Smooth muscle cell of the brain vasculature (primary cell): ENCODE measurements around the gene TBC1D10B.

ENCODE experiments used
- DNase-seq: peaks from one replicate; pipeline ENCODE4 v3.0.0-alpha.2; 2012; ENCODE audit warnings: low read depth, low spot score

TBC1D10B gene

DNA sequence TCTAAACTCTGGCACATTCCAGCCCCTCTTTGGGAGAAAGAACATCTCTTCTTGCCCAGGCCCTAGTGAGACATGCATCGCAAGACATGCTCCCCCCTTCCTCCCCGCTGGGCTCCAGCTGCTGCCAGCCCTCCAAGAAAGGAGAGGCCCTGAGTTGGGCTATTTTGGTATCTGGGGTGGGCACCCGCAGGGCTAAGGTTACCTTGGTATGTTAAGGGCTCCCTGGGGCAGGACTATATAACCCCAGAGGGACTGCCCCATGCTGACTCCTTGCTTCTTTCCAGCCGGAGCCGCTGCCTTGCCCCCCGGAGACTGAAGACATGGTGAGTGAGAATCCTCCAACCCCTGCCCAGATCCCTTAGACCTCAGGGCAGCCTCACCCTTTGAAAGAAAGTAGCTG lies 4.2 kb upstream of the TBC1D10B start, which contains the start of gene MYL11:
MYL11 (plus strand) TSS at position 265 of the 400 bp plus-strand sequence; CDS start at position 321, 56 bp downstream.
- DNase-seq = no peak

DNA sequence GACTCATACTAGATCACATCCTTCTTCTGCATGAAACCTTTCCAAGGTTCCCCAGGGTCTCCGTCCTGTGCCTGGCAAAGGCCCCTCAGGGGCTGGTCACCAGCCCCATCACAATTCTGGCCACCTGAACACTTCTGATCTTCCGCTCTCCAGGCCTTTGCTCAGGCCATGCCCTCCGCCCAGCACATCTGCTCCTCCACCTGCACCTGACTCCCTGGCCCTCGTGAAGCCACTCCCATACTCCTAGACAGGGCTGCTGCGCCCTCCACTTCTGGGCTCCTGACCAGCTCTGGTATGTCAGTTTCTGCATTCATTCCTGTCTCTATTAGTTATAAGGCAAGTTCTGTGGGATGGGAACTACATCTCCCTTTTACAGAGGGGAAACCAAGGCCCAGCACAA lies 2.4 kb upstream of the TBC1D10B start:
- no peak for DNase-seq

GRCh38 chr16:30372038-30372712 lies 1.9 kb upstream of the TBC1D10B start:
- no peak for DNase-seq

DNA sequence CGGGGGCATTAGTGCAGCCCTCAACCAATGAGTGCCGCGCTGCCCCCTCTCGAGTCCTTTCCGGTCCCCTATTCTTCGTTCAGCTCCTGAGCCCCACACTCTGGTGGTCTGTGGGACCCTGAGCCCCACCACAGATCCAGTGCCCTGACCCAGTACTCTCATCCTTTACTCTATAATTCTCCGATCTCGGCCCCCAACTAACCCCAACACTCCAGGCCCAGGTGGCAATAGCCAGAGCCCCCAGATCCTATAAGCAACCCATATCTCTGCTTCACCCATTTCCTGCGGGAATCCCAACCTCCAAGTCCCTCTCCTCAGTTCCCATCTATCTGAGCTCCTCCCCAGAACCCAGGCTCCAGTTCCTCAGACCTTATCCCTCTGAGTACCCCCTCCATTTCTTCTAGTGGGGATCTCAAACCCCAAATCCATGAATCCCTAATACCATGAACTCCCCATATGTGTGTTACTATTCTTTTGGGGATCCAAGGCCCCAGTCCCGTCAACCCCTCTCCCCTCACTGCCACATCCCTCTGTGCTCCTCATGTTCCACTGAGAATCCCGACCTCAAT lies 1.0 kb upstream of the TBC1D10B start:
- DNase-seq = no peak

DNA sequence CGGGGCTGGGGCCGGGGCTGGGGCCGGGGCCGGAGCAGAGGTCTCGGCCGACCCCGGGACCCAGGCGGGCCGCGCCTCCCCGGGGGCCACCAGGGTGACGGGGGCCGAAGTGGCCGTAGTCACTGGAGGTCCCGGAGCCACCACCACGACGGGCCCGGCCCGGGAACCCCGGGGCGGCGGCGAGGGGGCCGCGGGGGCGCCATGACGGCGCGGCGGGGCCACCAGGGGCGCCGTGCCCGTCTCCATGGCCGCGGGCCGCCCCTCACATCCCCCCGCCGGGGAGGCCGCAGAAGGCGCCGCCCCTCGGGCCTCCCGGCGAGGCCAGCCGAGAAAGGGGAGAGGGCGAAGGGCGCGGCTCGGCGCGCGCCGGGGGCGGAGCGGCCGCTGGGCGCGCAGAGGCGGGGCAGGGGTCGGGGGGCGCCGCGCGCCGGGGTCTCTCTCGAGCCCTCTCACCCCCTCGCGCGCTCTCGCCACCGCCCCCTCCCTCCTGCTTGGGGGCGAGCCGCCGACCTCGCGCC lies 297 bp downstream of the TBC1D10B start:
- no peak for DNase-seq

- no peak for DNase-seq
Measured at GRCh38 chr16:30369091-30369937, 980 bp downstream of the TBC1D10B start.

- no peak for DNase-seq
Measured at GRCh38 chr16:30368792-30369090, 1.6 kb downstream of the TBC1D10B start.

DNA sequence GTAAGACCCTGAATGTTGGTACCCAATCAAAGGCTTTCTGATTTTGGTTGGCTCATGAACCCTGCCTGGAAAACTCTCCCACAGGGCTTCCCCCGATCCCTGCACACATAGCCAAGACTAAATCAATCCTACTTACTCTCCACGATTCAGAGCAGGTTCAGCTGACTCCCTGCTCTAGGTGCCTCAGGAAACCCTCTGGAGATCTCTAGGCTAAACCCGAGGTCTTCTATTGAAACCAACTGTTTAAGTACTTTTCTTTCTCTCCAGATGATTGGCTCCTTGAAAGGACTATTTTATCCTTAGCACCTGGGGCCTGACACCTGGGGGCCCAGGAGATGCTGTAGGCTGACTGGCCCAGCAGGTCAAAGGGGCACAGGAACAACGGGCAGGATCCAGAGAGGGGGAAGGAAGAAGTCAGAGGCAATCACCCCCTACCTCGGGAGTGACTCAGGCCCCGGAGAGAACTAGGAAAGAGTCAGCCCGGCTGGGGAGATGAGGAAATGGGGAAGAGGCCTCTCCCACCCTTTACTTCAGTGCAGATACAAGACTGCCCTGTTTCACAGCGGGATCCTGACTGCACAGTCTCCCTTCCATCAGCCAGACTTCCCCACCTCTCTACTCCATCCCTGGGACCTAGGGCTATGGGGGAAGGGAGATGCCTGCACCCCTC lies 2.0 kb downstream of the TBC1D10B start:
- no peak for DNase-seq

GRCh38 chr16:30367349-30368009 lies 2.8 kb downstream of the TBC1D10B start:
- DNase-seq = no peak

DNA sequence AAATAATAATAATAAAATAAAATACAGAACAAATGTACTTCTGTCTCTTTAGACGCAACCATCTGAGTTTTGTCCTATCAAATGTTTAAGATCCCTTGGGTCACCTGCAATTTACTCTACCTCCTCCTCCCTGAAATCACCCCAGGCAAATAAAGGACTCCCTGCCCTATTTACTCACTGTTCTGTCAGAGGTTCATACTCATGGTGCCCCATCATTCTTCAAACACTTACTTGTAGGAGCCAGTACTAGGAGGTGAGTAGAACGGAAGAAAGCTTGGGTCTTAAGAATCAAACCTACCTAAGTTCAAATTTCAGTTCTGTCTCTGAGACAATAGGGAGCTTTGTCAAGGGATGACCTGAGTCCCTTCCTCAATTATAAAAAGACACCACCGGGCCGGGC lies 3.8 kb downstream of the TBC1D10B start:
- no peak for DNase-seq

DNA sequence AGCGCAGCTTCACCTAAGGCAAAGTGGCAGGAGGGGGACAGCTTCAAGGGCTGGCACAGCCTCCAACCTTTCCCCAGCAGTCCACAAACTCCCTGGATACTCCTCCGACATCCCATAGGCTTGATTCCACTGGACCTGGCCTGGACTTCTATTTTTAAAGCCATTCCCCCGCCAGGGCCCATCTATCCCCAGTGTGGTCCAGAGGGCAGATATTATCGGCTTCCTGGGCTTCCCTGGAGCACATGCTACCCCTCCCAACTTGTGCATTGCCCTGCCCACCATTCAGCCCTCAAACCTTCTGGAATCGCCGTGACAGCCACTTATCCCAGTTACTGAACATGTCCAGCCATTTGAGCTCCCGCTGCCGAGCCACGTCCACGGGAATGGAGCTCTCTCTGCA lies 5.1 kb downstream of the TBC1D10B start:
- DNase-seq = no peak

DNA sequence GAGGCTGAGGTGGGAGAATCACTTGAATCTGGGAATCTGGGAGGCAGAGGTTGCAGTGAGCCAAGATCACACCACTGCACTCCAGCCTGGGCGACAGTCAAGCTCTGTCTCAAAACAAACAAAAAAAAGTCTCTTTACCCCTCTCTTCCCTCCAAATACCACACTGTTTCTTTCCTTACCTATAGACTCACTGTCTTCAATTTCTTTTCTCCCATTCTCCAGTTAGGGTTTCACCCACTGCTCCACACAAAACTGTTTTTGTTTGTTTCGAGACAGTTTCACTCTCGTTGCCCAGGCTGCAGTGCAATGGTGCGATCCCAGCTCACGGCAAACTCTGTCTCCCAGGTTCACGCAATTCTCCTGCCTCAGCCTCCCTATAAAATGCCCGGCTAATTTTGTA lies 9.1 kb downstream of the TBC1D10B start:
- DNase-seq = no peak

DNA sequence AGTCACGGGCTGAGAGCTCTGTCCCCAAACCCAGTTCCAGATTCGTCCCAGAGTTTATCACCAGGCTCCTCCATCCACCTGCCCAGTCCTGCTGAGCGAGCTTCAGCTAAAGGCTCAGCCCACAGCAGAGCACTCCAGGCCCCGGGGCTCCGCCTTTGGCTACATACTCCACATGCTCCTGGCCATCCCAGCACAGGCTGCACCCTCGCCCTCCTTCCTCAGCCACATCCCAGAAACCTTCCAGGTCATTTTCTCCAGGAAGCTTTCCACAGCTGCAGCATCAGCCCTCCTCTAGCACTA lies 10.5 kb downstream of the TBC1D10B start:
- no peak for DNase-seq

DNA sequence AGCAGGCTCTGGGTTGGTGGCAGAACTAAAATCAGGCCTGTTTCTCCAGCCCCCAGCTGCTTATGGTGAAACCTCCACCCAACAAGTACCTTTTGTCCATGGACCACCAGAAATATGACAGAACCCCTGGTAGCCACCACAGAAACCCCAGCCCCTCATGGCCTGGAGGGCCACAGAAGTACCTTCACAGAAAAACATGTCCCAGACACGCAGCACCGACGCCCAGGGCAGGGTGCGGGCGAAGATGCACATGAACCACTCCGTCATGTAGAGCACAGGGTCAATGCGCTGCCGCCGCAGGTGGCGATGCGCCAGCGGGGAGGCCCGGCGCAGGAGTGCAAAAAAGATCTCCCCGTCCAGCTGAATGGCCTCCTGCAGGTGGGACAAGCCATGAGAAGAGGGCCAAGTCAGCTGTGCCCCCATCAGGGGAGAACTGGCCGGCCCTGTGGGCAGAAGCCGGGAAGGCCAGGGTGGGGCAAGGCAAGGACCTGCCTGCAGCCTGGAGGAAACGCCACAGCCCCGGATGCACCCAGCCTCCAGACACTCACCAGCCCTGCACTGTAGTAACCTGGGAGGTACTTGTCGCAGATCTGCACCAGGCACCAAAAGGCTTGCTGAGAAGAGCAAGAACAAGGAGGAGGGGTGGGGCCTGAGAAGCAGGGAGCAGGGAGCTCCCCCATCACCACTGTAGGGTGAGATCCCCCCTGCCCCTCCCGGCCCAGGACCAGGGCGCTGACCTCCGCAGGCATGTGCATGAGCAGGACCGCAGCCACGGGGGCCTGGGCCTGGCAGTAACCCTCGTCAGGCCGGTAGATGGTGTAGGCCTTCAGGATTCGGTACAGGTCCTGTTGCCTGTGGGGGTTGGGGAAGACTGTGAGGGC lies 11.1 kb downstream of the TBC1D10B start:
- no peak for DNase-seq

GRCh38 chr16:30358577-30358936 lies 11.7 kb downstream of the TBC1D10B start:
- no peak for DNase-seq

DNA sequence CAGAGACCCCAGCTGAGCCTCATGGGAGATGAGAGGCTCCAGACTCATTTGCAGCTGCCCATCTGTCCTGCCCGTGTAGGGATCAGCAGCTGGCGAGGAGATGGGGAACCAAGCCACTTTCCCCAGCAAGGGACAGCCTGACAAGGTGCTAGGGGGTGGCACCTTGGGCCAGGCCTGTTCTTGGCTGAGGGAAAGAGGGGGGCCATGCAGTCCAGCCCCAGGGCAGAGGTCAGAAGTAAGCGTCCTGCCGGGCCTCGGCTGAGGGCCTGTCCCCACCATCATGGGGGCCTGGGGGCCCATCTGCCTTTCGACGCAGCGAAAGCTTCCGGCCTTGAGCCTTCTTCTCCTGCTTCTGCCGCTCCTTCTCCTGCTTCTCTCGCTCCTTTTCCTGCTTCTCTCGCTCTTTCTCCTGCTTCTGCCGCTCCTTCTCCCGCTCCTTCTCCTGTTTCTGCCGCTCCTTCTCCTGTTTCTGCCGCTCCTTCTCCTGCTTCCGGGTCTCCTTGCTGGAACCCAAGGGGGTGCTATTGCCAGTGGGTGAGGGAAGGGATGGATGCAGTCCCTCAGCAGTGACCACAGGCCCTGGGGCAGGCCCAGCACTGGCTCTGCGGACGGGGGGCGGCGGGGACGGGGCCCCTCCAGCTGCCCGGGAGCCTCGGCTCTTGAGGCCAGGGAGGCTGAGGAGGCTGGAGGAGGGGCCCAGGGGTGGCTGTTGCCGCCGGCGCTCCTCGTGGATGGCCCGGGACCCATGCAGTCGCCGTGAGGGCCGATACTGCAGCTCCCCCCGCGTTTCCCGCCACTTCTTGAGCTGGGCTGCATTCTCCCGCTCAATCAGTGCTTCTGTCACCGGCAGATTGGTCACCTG lies 12.3 kb downstream of the TBC1D10B start:
- no peak for DNase-seq

- no peak for DNase-seq
Measured at GRCh38 chr16:30357085-30357714, 13.1 kb downstream of the TBC1D10B start.

- no peak for DNase-seq
Measured at GRCh38 chr16:30356401-30357084, 13.8 kb downstream of the TBC1D10B start.

DNA sequence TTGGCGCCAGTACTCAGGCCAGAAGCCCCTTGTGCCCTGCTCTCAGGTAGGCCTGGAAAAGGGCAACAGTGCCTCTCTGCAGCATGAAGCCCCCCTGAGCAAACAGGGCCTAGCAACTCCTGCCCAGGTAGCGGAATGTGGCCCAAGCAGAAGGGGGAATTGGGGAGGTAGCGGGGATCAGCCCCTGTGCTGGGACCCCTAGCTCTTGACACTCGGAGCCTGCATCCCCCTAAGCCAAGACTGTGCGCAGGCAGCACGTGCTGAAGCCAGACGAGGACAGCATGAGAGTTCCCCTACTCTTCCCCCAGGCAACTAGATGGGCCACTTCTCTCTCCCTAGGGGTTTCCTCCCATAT lies 14.4 kb downstream of the TBC1D10B start:
- DNase-seq = no peak
